Stimulated activated naive CD4-positive, alpha-beta T cell (primary cell): ENCODE data around the gene THOC2.
"Not testable (repeated sequence)": the region's sequence is repeated elsewhere in the genome, so short reads cannot be mapped to it uniquely, and the experiment has no call there.

Source experiments
- DNase-seq, 6 experiments: peaks; one replicate each; lab custom pipeline; 2025; lab: John Stamatoyannopoulos, UW

THOC2 gene

GRCh38 chrX:123732670-123733363, at the start of gene THOC2:
TSS of gene THOC2 (minus strand) at chrX:123733052. CDS start at chrX:123733022, 30 bp downstream.
- peak; percentile 61 to 73 (median 67) for DNase-seq

DNA sequence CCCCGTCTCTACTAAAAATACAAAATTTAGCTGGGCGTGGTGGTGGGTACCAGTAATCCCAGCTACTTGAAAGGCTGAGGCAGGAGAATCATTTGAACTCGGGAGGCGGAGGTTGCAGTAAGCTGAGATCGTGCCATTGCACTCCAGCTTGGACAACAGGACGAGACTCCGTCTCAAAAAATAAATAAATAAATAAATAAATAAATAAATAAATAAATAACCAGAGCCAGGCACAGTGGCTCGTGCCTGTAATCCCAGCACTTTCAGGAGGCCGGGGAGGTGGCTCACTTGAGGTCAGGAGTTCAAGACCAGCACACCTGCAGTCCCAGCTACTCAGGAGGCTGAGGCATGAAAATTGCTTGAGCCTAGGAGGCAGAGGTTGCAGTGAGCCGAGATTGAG, 48.9 kb upstream of the THOC2 start:
- DNase-seq: not testable (repeated sequence)

GRCh38 chrX:123779908-123780396, 47.1 kb upstream of the THOC2 start:
- no peak for DNase-seq

GRCh38 chrX:123773258-123773988, 40.6 kb upstream of the THOC2 start:
- no peak for DNase-seq

DNA sequence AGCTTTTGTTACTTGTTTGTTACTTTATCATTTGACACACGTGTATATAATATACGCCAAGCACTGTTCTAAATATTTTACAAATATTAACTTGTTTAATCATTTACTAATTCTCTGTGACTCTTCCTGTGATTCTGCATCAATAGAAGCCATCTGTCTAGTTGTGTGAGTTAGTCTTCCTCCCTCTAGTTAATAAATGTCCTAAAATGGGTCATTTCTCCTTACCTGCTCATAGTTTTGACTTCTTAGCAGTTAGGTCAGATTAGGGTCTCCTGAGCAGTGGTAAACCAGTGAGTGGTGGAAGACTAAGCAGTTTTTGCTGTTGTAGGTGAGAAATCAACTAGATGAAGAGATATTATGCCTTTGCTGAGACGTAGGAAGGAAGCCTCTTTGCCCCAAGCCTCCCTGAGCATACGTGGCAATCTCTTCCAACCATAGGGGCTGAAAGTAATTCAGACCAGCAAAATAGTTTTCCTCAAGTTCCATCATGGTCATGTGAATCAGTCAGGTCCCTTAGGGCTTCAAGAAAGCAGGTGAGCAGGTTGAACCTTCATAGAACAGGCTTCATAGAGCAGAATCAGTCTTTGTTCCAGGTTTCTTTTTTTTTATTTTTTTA, 38.7 kb upstream of the THOC2 start:
- no peak for DNase-seq

GRCh38 chrX:123764967-123765871, 32.4 kb upstream of the THOC2 start:
- peak in 5 of 6 experiments; percentile 2 to 38 (median 6) for DNase-seq

- DNase-seq: not testable (repeated sequence)
Observed at GRCh38 chrX:123759849-123760248, 27.0 kb upstream of the THOC2 start.

DNA sequence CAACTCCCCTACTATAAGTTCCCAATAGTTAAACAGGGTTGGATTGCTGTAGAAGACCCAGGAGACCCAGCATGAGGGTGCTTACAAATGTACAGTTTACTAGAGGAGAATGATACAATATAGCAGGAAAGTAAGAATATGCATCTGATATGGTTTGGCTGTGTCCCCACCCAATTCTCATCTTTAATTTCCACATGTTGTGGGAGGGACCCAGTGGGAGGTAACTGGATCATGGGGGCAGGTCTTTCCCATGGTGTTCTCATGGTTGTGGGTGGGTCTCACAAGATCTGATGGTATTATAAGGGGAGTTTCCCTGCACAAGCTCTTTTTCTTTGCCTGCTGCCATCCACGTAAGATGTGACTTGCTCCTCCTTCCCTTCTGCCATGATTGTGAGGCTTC, 24.9 kb upstream of the THOC2 start:
- not testable (repeated sequence) for DNase-seq

- no peak for DNase-seq
Observed at GRCh38 chrX:123756320-123756719, 23.5 kb upstream of the THOC2 start.

DNA sequence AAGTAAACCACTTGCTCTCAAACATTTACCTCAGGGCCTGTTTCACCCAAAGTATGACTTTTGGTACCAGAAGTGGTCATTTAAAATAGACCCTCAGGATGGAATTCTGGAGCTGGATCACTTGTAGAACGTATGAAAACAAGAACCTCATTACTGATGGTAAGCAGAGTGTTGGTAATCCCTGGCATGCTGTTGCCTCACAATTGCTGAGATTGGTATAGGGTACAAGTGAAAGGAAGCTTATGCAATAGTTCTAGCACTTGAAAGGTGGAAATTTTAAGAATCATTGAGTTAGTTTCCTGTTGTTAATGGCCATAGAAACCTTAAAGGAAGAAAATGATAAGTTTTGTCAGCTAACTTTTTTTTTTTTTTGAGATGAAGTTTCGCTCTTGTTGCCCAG, 22.3 kb upstream of the THOC2 start:
- no peak for DNase-seq

DNA sequence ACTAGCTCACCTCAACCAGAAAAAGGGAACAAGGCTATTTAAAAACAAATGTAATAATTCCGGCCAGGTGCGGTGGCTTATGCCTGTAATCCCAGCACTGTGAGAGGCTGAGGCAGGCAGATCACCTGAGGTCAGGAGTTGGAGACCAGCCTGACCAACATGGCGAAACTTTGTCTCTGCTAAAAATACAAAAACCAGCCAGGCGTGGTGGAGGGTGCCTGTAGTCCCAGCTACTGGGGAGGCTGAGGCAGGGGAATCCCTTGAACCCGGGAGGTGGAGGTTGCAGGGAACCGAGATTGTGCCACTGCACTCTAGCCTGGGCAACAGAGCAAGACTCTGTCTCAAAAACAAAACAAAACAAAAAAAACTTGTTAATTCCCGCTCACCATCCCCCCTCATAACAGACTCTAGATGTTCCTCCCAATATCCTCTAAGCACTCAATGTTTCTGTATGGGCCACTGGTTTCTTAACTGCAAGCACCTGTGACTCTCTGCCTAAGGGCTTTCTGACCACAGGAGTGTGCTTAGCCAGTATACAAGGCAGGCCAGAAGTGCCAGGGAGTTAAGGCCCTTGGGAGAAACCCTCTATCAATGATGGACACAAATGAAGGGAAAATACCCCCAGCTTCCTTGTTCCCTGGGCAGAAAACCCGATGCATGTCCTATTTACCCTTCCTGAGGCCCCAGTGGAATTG, 21.0 kb upstream of the THOC2 start:
- DNase-seq: no peak

GRCh38 chrX:123749643-123750042, 16.8 kb upstream of the THOC2 start:
- DNase-seq: no peak

DNA sequence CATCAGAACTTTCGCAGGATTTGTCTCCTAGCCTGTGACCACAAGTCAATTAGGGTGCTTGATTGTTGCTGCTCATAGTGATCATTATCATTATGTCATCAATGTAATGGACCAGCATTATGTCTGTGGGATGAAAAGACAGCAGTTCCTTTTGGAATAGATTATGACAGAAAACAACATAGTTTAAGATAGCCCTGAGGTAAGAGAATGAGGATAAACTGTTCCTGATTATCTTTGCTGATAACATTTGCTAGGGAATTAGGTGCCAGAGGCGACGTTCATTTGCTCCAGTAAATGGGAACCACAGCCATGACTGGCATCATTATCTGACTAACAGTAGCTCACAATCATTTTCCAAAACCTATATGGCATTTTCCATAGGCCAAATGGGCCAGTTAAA, 12.7 kb upstream of the THOC2 start:
- no peak for DNase-seq

DNA sequence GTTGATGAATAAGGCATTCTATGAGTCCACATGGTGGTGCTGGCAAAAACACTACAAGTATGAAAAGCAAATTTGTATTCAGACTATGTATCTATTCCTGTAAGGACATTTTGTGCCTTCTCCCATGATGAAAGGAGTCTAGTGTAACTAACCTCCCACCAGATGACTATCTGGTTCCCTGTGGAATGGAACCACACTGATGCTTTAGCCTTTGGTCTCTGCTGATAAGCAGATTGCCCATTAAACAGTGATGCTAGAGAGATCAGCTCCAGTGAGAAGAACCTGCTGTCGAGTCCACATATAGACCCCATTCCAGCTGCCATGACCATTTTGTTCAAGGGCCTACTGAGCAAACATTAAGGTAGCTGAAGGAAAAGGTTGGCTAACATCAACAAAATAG, 10.5 kb upstream of the THOC2 start:
- DNase-seq: no peak

- DNase-seq: no peak
Observed at GRCh38 chrX:123742440-123742839, 9.6 kb upstream of the THOC2 start.

DNA sequence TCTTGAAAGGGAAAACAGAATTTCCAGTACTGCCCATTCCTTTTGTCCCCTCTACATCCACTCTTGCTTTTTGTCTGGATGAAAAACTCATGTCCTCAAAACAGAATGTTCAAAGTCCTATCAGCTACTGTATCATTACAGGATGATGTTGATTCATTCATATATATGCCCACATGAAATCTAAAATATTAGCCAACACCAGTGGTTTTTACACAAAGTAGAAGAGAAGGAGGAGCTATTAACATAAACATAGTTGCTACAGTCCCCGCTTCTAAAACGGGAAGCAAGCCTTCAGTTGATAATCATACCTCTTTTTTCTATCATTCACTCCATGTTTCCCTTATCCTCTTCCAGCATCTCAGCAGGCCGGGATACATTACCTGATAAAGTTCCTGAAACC, 7.7 kb upstream of the THOC2 start:
- no peak for DNase-seq

- no peak for DNase-seq
Observed at GRCh38 chrX:123740006-123740405, 7.2 kb upstream of the THOC2 start.

- DNase-seq: no peak
Observed at GRCh38 chrX:123739474-123739873, 6.6 kb upstream of the THOC2 start.

DNA sequence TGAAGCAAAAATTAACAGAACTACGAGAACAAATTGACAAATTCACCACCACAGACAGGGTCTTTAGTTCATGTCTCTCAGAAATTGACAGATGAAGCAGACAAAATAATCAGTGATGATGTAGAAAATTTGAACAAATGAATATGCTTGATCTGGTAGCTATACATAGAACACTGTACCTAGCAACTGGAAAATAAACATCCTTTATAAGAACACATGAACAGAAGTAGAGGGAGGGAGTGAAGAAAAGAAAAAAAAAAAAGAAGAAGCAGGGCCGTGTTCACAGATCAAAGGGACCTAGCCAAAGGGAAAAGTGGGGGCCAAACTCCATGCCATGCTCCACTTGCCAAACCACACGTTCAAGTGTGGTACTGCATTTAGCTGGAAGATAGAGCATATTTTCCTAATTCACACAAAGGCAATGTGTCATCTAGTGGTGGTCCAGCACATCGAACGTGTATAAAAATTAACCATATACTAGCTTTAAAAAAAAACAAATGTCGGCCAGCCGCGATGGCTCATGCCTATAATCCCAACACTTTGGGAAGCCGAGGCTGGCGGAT, 5.6 kb upstream of the THOC2 start:
- no peak for DNase-seq

GRCh38 chrX:123736333-123736921, 3.6 kb upstream of the THOC2 start:
- no peak for DNase-seq

GRCh38 chrX:123735137-123735536, 2.3 kb upstream of the THOC2 start:
- not testable (repeated sequence) for DNase-seq
